Measurements from ENCODE around the gene STRN3. TPM values are rescaled to one million over a fixed set of nuclear protein-coding genes. Genes with fewer than 3 reads are reported as not detected.

STRN3 gene
- total RNA-seq, 1 donor from 2014 or later, result 42.7 TPM

DNA sequence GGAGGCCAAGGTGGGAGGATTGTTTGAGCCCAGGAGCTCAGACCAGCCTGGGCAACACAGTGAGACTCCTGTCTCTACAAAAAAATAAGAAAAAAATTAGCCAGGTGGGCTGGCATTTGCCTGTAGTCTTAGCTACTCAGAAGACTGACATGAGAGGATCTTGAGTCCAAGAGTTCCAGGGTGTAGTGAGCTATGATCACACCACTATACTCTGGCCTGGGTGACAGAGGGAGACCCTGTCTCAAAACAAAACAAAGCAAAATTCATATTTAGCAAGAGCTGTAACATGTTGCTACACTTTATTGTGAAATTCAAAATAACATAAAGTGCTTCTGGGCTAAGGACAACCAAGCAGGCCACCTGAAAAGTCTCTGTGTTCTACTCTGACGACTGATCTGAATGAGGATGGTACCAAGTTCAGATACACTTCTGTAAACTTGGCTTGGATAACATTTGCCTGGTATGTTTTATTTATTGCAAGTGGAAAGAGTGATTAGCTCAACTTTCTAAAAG lies 11.6 kb upstream of the STRN3 start:
- no peak for DNase-seq (ENCODE audit: low spot score)
- Mint-ChIP-seq H3K27ac (ENCODE audit: unreplicated experiment) (no peak overlapping the region), H3K4me1 (ENCODE audit: unreplicated experiment) (peaks cover 7% of the 10 kb centered on the region)

DNA sequence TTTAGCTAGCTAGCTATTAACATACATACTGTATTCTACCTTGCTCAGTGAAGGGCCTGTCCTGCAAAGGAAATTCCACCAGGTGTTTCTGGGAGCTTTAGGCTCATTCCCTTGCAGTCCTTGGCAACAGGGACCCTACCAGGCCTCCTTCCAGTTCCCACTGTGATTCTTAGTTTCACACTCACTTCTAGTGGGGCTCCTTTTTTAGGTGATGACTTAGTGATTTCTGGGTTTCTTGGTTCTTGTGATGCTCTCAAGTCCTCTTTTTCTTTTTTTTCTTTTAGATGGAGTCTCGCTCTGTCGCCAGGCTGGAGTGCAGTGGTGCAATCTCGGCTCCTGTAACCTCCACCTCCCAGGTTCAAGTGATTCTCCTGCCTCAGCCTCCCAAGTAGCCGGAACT lies 10.4 kb upstream of the STRN3 start:
- no peaks in the 10 kb centered on the region for H3K9me3 Mint-ChIP-seq (ENCODE audit: unreplicated experiment)
- H3K27ac Mint-ChIP-seq (ENCODE audit: unreplicated experiment), result no peak overlapping the region
- H3K4me1 Mint-ChIP-seq (ENCODE audit: unreplicated experiment), result peaks cover 10% of the 10 kb centered on the region
- TF ChIP-seq, protein P1, sequence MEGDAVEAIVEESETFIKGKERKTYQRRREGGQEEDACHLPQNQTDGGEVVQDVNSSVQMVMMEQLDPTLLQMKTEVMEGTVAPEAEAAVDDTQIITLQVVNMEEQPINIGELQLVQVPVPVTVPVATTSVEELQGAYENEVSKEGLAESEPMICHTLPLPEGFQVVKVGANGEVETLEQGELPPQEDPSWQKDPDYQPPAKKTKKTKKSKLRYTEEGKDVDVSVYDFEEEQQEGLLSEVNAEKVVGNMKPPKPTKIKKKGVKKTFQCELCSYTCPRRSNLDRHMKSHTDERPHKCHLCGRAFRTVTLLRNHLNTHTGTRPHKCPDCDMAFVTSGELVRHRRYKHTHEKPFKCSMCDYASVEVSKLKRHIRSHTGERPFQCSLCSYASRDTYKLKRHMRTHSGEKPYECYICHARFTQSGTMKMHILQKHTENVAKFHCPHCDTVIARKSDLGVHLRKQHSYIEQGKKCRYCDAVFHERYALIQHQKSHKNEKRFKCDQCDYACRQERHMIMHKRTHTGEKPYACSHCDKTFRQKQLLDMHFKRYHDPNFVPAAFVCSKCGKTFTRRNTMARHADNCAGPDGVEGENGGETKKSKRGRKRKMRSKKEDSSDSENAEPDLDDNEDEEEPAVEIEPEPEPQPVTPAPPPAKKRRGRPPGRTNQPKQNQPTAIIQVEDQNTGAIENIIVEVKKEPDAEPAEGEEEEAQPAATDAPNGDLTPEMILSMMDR (IDR thresholded peaks at IDR 0.05; ENCODE audit: unreplicated experiment), result no peak
- no peak overlapping the region for H3K4me3 Mint-ChIP-seq (ENCODE audit: unreplicated experiment)
- DNase-seq (ENCODE audit: low spot score), result no peak
- H3K27me3 Mint-ChIP-seq (ENCODE audit: unreplicated experiment), result no peaks in the 10 kb centered on the region
- peaks cover 4% of the 10 kb centered on the region for H3K36me3 Mint-ChIP-seq (ENCODE audit: low read depth, unreplicated experiment)

More for the DNA sequence above, 11.6 kb upstream of the STRN3 start:
- Mint-ChIP-seq H3K36me3 (ENCODE audit: low read depth, unreplicated experiment) (peaks cover 4% of the 10 kb centered on the region), H3K27me3 (ENCODE audit: unreplicated experiment) (no peaks in the 10 kb centered on the region), H3K4me3 (ENCODE audit: unreplicated experiment) (no peak overlapping the region), H3K9me3 (ENCODE audit: unreplicated experiment) (no peaks in the 10 kb centered on the region)
- TF ChIP-seq, protein P1 (IDR thresholded peaks at IDR 0.05; ENCODE audit: unreplicated experiment), result no peak

DNA sequence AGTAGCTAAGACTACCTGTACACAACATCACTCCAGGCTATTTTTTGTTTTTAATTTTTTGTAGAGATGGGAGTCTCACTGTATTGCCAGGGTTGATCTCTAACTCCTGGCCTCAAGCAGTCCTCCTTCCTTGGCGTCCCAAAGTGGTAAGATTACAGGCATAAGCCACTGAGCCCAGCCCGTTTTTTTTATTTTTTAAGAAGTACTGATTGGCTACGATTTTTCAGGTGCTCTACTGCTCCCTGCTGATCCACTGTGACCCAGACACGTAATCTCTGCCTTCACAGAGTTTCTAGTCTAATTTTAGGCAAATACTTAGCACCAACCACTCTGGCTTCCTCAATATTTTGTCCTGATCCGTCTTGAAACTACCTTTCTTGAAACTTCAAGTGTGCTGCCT lies 4.3 kb upstream of the STRN3 start:
- H3K4me1 Mint-ChIP-seq (ENCODE audit: unreplicated experiment), result peaks cover 9% of the 10 kb centered on the region
- H3K27ac Mint-ChIP-seq (ENCODE audit: unreplicated experiment), result no peak overlapping the region
- DNase-seq (ENCODE audit: low spot score), result no peak
- H3K4me3 Mint-ChIP-seq (ENCODE audit: unreplicated experiment), result no peak overlapping the region
- TF ChIP-seq, protein P1 (IDR thresholded peaks at IDR 0.05; ENCODE audit: unreplicated experiment), result no peak
- H3K9me3 Mint-ChIP-seq (ENCODE audit: unreplicated experiment), result no peaks in the 10 kb centered on the region
- peaks cover 12% of the 10 kb centered on the region for H3K27me3 Mint-ChIP-seq (ENCODE audit: unreplicated experiment)
- peaks cover 7% of the 10 kb centered on the region for H3K36me3 Mint-ChIP-seq (ENCODE audit: low read depth, unreplicated experiment)

DNA sequence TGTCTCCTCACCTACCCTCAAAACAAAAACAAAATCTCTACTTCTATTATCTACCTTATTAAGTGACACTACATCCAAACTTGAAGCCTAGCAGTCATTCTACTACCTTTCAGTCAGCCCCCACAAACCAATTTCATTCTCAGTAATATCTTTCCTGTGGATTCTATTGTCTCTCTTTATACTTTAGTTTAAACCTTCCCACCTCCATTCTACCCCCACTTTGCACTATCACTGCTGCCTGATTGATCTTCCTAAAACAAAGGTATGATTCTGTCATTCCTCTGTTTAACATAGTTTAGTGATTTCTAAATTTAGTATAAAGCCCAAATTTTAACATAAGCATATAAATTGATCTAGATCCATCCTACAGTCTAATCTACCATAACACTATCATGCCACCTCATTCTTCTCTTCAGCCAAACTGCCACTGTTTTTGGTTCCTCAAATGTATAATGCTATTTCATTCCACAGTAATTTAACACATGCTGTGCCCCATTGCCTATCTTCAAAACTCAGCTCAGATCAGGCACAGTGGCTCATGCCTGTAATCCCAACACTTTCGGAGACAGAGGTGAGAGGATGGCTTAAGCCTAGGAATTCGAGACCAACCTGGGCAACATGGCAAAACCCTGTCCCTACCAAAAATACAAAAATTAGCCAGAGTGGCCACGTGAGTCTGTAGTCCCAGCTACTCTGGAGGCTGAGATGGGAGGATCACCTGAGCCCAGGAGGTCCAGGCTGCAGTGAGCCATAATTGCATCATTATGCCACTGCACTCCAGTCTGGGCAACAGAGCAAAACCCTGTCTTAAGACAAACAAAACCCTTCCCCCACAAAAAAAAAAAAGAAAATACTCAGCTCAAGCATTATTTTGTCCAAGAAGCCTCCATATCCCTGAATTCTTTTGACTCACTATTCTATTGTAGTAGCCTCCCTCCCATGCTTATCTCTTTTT lies 3.1 kb upstream of the STRN3 start:
- H3K27ac Mint-ChIP-seq (ENCODE audit: unreplicated experiment), result no peak overlapping the region
- H3K4me3 Mint-ChIP-seq (ENCODE audit: unreplicated experiment), result no peak overlapping the region
- peaks cover 11% of the 10 kb centered on the region for H3K36me3 Mint-ChIP-seq (ENCODE audit: low read depth, unreplicated experiment)
- TF ChIP-seq, protein P1 (IDR thresholded peaks at IDR 0.05; ENCODE audit: unreplicated experiment), result no peak
- H3K4me1 Mint-ChIP-seq (ENCODE audit: unreplicated experiment), result peaks cover 17% of the 10 kb centered on the region
- H3K27me3 Mint-ChIP-seq (ENCODE audit: unreplicated experiment), result peaks cover 14% of the 10 kb centered on the region
- DNase-seq (ENCODE audit: low spot score), result no peak
- H3K9me3 Mint-ChIP-seq (ENCODE audit: unreplicated experiment), result no peaks in the 10 kb centered on the region

DNA sequence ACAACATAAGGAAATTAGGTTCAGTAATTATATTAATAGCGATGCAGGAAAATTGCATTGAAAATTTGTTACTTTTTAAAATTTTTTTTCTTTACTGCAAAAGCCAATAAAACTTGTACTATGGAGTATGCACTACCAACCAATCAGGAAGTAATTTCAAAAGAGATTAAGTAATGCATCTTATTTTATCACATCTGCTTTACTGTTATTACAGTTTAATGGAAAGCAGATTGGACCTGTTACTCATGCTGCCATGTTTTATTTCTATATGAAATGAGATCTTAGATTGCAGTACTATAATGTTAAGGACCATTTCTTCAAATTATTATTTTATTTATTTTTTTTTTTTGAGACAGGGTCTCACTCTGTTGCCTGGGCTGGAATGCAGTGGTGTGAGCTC lies 1.7 kb upstream of the STRN3 start:
- Mint-ChIP-seq H3K27ac (ENCODE audit: unreplicated experiment) (no peak overlapping the region), H3K9me3 (ENCODE audit: unreplicated experiment) (no peaks in the 10 kb centered on the region), H3K36me3 (ENCODE audit: low read depth, unreplicated experiment) (peaks cover 11% of the 10 kb centered on the region), H3K4me1 (ENCODE audit: unreplicated experiment) (peaks cover 25% of the 10 kb centered on the region), H3K4me3 (ENCODE audit: unreplicated experiment) (no peak overlapping the region), H3K27me3 (ENCODE audit: unreplicated experiment) (peaks cover 14% of the 10 kb centered on the region)
- TF ChIP-seq, protein P1 (IDR thresholded peaks at IDR 0.05; ENCODE audit: unreplicated experiment), result no peak
- DNase-seq (ENCODE audit: low spot score), result no peak
